CD8-positive, alpha-beta memory T cell (primary cell): ENCODE results near the gene ZNF91. TPM values are rescaled to one million over a fixed set of nuclear protein-coding genes. Genes with fewer than 3 reads are reported as not detected.
"Not testable (repeated sequence)": the region's sequence is repeated elsewhere in the genome, so short reads cannot be mapped to it uniquely, and the experiment has no call there.

Experiments used
- CTCF ChIA-PET: fragments of 350-600 bp; sonication (Branson Sonifier 250); formaldehyde crosslinking; loops from one replicate; lab custom pipeline; 2021; ENCODE audit warnings: antibody characterized with exemption; lab: Charles Lee
- POLR2A ChIA-PET: fragments of 350-600 bp; sonication (Branson Sonifier 250); formaldehyde crosslinking; loops from one replicate; lab custom pipeline; 2021; ENCODE audit warnings: antibody characterized with exemption; lab: Charles Lee
- DNase-seq, 5 donors: peaks; one replicate each; pipeline versions ENCODE4 v3.0.0 to v3.0.0-alpha.2; 2020 to 2022; ENCODE audit warnings: mixed read lengths in 1 of 5
- H3K27ac ChIP-seq: one replicate; pipeline ENCODE4 v1.7.0; 2013; ENCODE audit warnings: low read depth, mild to moderate bottlenecking, low read length, moderate library complexity
- H3K27me3 ChIP-seq: 2 replicates; pipeline ENCODE4 v1.7.0; 2013; ENCODE audit warnings: low read length, mild to moderate bottlenecking; ENCODE audit not compliant: insufficient read depth, poor library complexity, severe bottlenecking
- H3K36me3 ChIP-seq: 2 replicates; pipeline ENCODE4 v1.7.0; 2013; ENCODE audit warnings: mild to moderate bottlenecking, low read length, moderate library complexity; ENCODE audit not compliant: insufficient read depth
- H3K4me1 ChIP-seq: 2 replicates; pipeline ENCODE4 v1.7.0; 2013; ENCODE audit warnings: mild to moderate bottlenecking, low read length, moderate library complexity; ENCODE audit not compliant: insufficient read depth
- H3K4me3 ChIP-seq: 2 replicates; pipeline ENCODE4 v1.7.0; 2013; ENCODE audit warnings: mild to moderate bottlenecking, low read length
- H3K9me3 ChIP-seq: 2 replicates; pipeline ENCODE4 v1.7.0; 2013; ENCODE audit warnings: mild to moderate bottlenecking, low read length
- H3K27ac Mint-ChIP-seq, 8 donors: one replicate each; pipeline ENCODE4 v1.8.0; 2020 to 2021; ENCODE audit warnings: mixed read lengths in 8 of 8, mild to moderate bottlenecking in 6 of 8, inconsistent platforms in 3 of 8, moderate library complexity in 3 of 8
- H3K27me3 Mint-ChIP-seq, 2 donors: one replicate each; pipeline ENCODE4 v1.8.0; 2020 to 2021; ENCODE audit warnings: mixed read lengths in 2 of 2, mild to moderate bottlenecking in 1 of 2, moderate library complexity in 1 of 2
- H3K36me3 Mint-ChIP-seq, 3 donors: one replicate each; pipeline ENCODE4 v1.8.0; 2020 to 2021; ENCODE audit warnings: mixed read lengths in 3 of 3, inconsistent platforms in 1 of 3, mild to moderate bottlenecking in 1 of 3
- H3K4me1 Mint-ChIP-seq, 3 donors: one replicate each; pipeline ENCODE4 v1.8.0; 2020 to 2021; ENCODE audit warnings: mixed read lengths in 3 of 3, inconsistent platforms in 1 of 3, mild to moderate bottlenecking in 1 of 3
- H3K4me3 Mint-ChIP-seq, 7 donors: one replicate each; pipeline ENCODE4 v1.8.0; 2020 to 2021; ENCODE audit warnings: mixed read lengths in 7 of 7, mild to moderate bottlenecking in 6 of 7, moderate library complexity in 4 of 7, inconsistent platforms in 2 of 7
- H3K9me3 Mint-ChIP-seq, 5 donors: one replicate each; pipeline ENCODE4 v1.8.0; 2020 to 2022; ENCODE audit warnings: mixed read lengths in 5 of 5, mild to moderate bottlenecking in 3 of 5, moderate library complexity in 2 of 5, inconsistent platforms in 1 of 5
- polyA plus RNA-seq: library from polyadenylated mRNA; unstranded; fragments of 300-500 nt; fragmentation: Illumina TruSeq; gene quantifications from one replicate; pipeline ENCODE4 v1.2.3, GENCODE V29; 2021
- total RNA-seq, 2 experiments: library from RNA; stranded (reverse); gene quantifications; one replicate each; pipeline ENCODE4 v1.2.3, GENCODE V29; 2021

ZNF91 gene
- total and polyA plus RNA-seq, 3 experiments from 2014 or later, result 27.6 to 48.1 (median 31.3) TPM

DNA sequence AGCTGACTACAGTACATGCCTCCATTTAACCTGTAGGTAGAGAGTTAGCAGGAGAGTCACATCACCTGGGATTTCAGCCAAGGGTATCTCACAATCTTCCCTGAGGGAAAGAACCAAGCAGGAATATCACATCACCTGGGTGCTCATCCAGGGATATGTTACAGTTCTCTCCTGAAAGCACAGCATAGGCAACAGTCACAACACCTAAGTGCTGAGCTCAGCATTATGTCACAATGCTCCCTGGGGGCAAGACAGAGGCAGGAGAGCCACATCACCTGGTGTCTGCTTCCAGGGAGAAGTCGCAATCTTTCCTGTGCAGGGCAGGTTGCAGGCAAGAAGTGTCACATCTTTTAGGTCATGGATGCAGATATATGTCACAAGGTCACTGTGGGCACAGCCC, 9.4 kb upstream of the ZNF91 start:
- H3K36me3 ChIP-seq, result no peaks in the 10 kb centered on the region
- H3K4me3 Mint-ChIP-seq, result no peak overlapping the region
- H3K4me1 Mint-ChIP-seq, result no peaks in the 10 kb centered on the region
- DNase-seq, result no peak
- H3K36me3 Mint-ChIP-seq, result no peaks in the 10 kb centered on the region
- H3K9me3 Mint-ChIP-seq, result no peaks in the 10 kb centered on the region
- H3K27ac ChIP-seq, result no peak overlapping the region
- no peaks in the 10 kb centered on the region for H3K9me3 ChIP-seq
- H3K4me3 ChIP-seq, result no peak overlapping the region
- no peaks in the 10 kb centered on the region for H3K27me3 Mint-ChIP-seq
- ChIA-PET POLR2A (no interaction called here), CTCF (no interaction called here)
- no peak overlapping the region for H3K27ac Mint-ChIP-seq
- no peaks in the 10 kb centered on the region for H3K4me1 ChIP-seq
- no peaks in the 10 kb centered on the region for H3K27me3 ChIP-seq

DNA sequence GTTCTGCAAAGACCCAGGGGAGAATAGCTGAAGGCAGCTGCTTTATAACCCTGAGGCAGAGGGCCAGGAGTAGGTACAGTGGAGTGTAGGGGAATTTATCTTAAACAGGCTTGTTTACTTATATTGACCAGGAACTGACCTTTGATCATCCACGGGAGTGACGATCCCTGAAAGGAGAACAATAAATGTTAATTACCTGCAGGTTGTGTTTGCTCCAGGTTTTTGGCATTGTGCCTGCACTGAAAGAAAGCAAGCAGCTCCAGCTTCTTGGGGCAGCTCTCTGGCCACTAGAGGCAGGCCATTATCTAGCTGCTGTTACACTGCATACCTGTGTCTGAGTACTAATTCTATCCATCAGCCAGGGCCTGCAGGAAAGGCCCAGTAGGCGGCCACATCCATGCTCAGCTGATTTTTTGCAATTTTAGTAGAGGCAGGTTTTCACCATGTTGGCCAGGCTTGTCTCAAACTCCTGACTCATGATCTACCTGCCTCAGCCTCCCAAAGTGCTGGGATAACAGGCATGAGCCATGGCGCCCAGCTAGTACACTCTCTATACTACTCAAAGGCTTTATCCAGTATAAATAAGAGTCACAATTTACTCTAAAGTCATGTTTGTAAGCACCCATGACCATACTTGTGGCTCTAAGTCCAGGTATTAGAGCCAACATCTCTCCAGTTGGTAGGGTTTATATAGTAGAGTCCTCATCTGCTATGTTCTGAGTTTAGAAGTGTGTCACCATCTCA, 8.5 kb upstream of the ZNF91 start:
- Mint-ChIP-seq H3K36me3 (no peaks in the 10 kb centered on the region), H3K4me1 (no peaks in the 10 kb centered on the region), H3K27me3 (no peaks in the 10 kb centered on the region), H3K27ac (no peak overlapping the region), H3K9me3 (no peaks in the 10 kb centered on the region), H3K4me3 (no peak overlapping the region)
- Histone ChIP-seq H3K4me1 (no peaks in the 10 kb centered on the region), H3K27ac (no peak overlapping the region), H3K9me3 (no peaks in the 10 kb centered on the region), H3K36me3 (no peaks in the 10 kb centered on the region), H3K4me3 (no peak overlapping the region), H3K27me3 (no peaks in the 10 kb centered on the region)
- POLR2A ChIA-PET, result no interaction called here
- CTCF ChIA-PET, result no interaction called here
- no peak for DNase-seq

GRCh38 chr19:23403052-23403451, 7.8 kb upstream of the ZNF91 start:
- H3K4me3 ChIP-seq, result no peak overlapping the region

GRCh38 chr19:23402388-23402787, 7.1 kb upstream of the ZNF91 start:
- ChIA-PET CTCF (no interaction called here), POLR2A (no interaction called here)
- Mint-ChIP-seq H3K27me3 (no peaks in the 10 kb centered on the region), H3K36me3 (no peaks in the 10 kb centered on the region), H3K27ac (no peak overlapping the region), H3K4me1 (no peaks in the 10 kb centered on the region), H3K9me3 (no peaks in the 10 kb centered on the region), H3K4me3 (no peak overlapping the region)
- Histone ChIP-seq H3K4me1 (no peaks in the 10 kb centered on the region), H3K4me3 (no peak overlapping the region), H3K27ac (no peak overlapping the region), H3K27me3 (no peaks in the 10 kb centered on the region), H3K36me3 (no peaks in the 10 kb centered on the region), H3K9me3 (no peaks in the 10 kb centered on the region)
- DNase-seq, result no peak

More at GRCh38 chr19:23403052-23403451, 7.8 kb upstream of the ZNF91 start:
- ChIA-PET POLR2A (no interaction called here), CTCF (no interaction called here)
- no peaks in the 10 kb centered on the region for H3K9me3 ChIP-seq
- Mint-ChIP-seq H3K27ac (no peak overlapping the region), H3K4me3 (no peak overlapping the region), H3K4me1 (no peaks in the 10 kb centered on the region), H3K27me3 (no peaks in the 10 kb centered on the region), H3K9me3 (no peaks in the 10 kb centered on the region), H3K36me3 (no peaks in the 10 kb centered on the region)
- no peaks in the 10 kb centered on the region for H3K4me1 ChIP-seq
- no peak overlapping the region for H3K27ac ChIP-seq
- H3K36me3 ChIP-seq, result no peaks in the 10 kb centered on the region
- no peaks in the 10 kb centered on the region for H3K27me3 ChIP-seq
- no peak for DNase-seq

- H3K4me1 ChIP-seq, result no peaks in the 10 kb centered on the region
- POLR2A ChIA-PET, result no interaction called here
Observed at GRCh38 chr19:23401086-23401610, 5.9 kb upstream of the ZNF91 start.

DNA sequence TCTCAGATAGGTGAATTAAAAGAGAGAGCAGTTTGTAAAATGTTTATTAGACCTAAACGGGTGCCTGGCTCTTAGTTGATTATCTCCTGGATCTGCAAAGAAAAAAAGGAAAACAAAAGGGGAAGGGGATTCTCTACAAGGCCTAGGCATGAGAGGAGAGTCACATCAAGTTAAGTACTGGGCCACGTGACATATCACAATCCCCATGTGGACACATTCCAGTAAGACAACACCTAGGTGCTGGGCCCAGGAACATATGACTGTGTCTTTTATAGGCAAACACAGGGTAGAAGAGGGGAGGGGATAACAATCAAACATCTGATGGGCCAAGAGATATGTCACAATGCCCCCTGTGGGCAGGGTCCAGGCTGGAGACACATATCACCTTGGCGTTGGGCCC, 4.2 kb upstream of the ZNF91 start:
- Mint-ChIP-seq H3K27ac (no peak overlapping the region), H3K4me3 (no peak overlapping the region), H3K36me3 (peaks cover 0 to 7% (median 0%) of the 10 kb centered on the region in 3 donors), H3K9me3 (no peaks in the 10 kb centered on the region), H3K27me3 (peaks cover 0 to 2% of the 10 kb centered on the region in 2 donors), H3K4me1 (peaks cover 2 to 5% (median 5%) of the 10 kb centered on the region in 3 donors)
- Histone ChIP-seq H3K9me3 (no peaks in the 10 kb centered on the region), H3K27me3 (no peaks in the 10 kb centered on the region), H3K4me3 (no peak overlapping the region), H3K36me3 (no peaks in the 10 kb centered on the region), H3K4me1 (peaks cover 5% of the 10 kb centered on the region), H3K27ac (no peak overlapping the region)
- ChIA-PET CTCF (no interaction called here), POLR2A (no interaction called here)
- no peak for DNase-seq

More at GRCh38 chr19:23401086-23401610, 5.9 kb upstream of the ZNF91 start:
- H3K27ac Mint-ChIP-seq, result no peak overlapping the region
- Histone ChIP-seq H3K4me3 (no peak overlapping the region), H3K27ac (no peak overlapping the region), H3K27me3 (no peaks in the 10 kb centered on the region), H3K36me3 (no peaks in the 10 kb centered on the region), H3K9me3 (no peaks in the 10 kb centered on the region)
- H3K4me1 Mint-ChIP-seq, result no peaks in the 10 kb centered on the region
- no peaks in the 10 kb centered on the region for H3K9me3 Mint-ChIP-seq
- CTCF ChIA-PET, result no interaction called here
- H3K36me3 Mint-ChIP-seq, result no peaks in the 10 kb centered on the region
- DNase-seq, result no peak
- no peaks in the 10 kb centered on the region for H3K27me3 Mint-ChIP-seq
- no peak overlapping the region for H3K4me3 Mint-ChIP-seq

- H3K9me3 Mint-ChIP-seq, H3K9me3 ChIP-seq, DNase-seq, H3K4me3 ChIP-seq, H3K36me3 ChIP-seq, H3K27me3 Mint-ChIP-seq, H3K27me3 ChIP-seq, H3K27ac ChIP-seq: not testable (repeated sequence)
- CTCF ChIA-PET, result interaction anchor here (0.9 to 2.2 kb wide), 5 partner anchors 10 to 362 kb away, joined by 3 to 7 read pairs (median 4); partner anchors contain the start of gene ZNF675
- Mint-ChIP-seq H3K4me1 (peaks cover 36 to 40% (median 37%) of the 10 kb centered on the region in 3 donors), H3K4me3 (peak overlapping the region in 6 of 7 donors; percentile 98 to 100 (median 99)), H3K36me3 (peaks cover 0 to 29% (median 8%) of the 10 kb centered on the region in 3 donors), H3K27ac (peak overlapping the region; percentile 87 to 100 (median 98))
- POLR2A ChIA-PET, result interaction anchor here (0.7 to 2.2 kb wide), 6 partner anchors 122 to 1343 kb away, joined by 3 to 25 read pairs (median 8); partner anchors contain the start of genes ZNF257, ZNF675, ZNF681 and ZNF724
- peaks cover 24% of the 10 kb centered on the region for H3K4me1 ChIP-seq
Observed at GRCh38 chr19:23395722-23396117, 449 bp upstream of the ZNF91 start.

- peak; percentile 41 to 68 (median 50) for DNase-seq
- Histone ChIP-seq H3K4me3 (peak overlapping the region; percentile 92), H3K27me3 (no peaks in the 10 kb centered on the region), H3K27ac (peak overlapping the region; percentile 94), H3K36me3 (no peaks in the 10 kb centered on the region), H3K9me3 (no peaks in the 10 kb centered on the region), H3K4me1 (peaks cover 24% of the 10 kb centered on the region)
- POLR2A ChIA-PET, result interaction anchor here (0.6 to 2.2 kb wide), 7 partner anchors 21 to 1342 kb away, joined by 3 to 25 read pairs (median 7); partner anchors contain the start of genes ZNF254, ZNF257, ZNF681 and ZNF724
- Mint-ChIP-seq H3K4me1 (peaks cover 44 to 50% (median 44%) of the 10 kb centered on the region in 3 donors), H3K4me3 (peak overlapping the region; percentile 98 to 100 (median 99)), H3K27me3 (peaks cover 0 to 2% of the 10 kb centered on the region in 2 donors), H3K27ac (peak overlapping the region; percentile 97 to 100 (median 98)), H3K36me3 (peaks cover 6 to 37% (median 8%) of the 10 kb centered on the region in 3 donors), H3K9me3 (no peaks in the 10 kb centered on the region)
- CTCF ChIA-PET, result interaction anchor here (1.0 to 2.2 kb wide), 3 partner anchors 121 to 364 kb away, joined by 3 to 7 read pairs (median 7); partner anchors contain the start of gene ZNF675
Observed at GRCh38 chr19:23394511-23394910, 760 bp downstream of the ZNF91 start.
